ENCODE measurements around the gene ZBTB3. TPM values are rescaled to one million over a fixed set of nuclear protein-coding genes. Genes with fewer than 3 reads are reported as not detected.
A peak's percentile ranks its signal among the peaks of the same experiment; 100 is the strongest.

Gene ZBTB3
- total and polyA plus RNA-seq, 2 of the 13 experiments (the other 11 are each of a cell fraction or from before 2014, with no cell fraction given) = 3.4 to 5.2 TPM

- TF ChIP-seq ZNF770 (CRISPR knock-in tag; IDR thresholded peaks at IDR 0.05) (no peak), NFIC (IDR thresholded peaks at IDR 0.05; ENCODE audit: low read length) (no peak; the same call in 1 of the 2 replicates), ZNF674 (CRISPR knock-in tag; IDR thresholded peaks at IDR 0.05; ENCODE audit: low read depth) (no peak), RBAK (CRISPR knock-in tag; IDR thresholded peaks at IDR 0.05) (no peak), ZNF816 (CRISPR knock-in tag; IDR thresholded peaks at IDR 0.05; ENCODE audit: borderline replicate concordance) (0 out of 2 replicates have a peak, but pooled peaks have one; percentile 2), SIN3A (IDR thresholded peaks at IDR 0.05; ENCODE audit: borderline replicate concordance, low read depth, low read length) (0 out of 2 replicates have a peak, but pooled peaks have one; percentile 17), HCFC1 (IDR thresholded peaks at IDR 0.05; ENCODE audit: low read depth, low read length) (no peak), TMF1 (CRISPR knock-in tag; IDR thresholded peaks at IDR 0.05; ENCODE audit: low read depth) (no peak), ZNF414 (CRISPR knock-in tag; IDR thresholded peaks at IDR 0.05) (0 out of 2 replicates have a peak, but pooled peaks have one; percentile 14), ZEB1 (IDR thresholded peaks at IDR 0.05; ENCODE audit: insufficient replicate concordance, low read depth) (no peak), TRIM24 (CRISPR knock-in tag; IDR thresholded peaks at IDR 0.05) (no peak), CENPBD1 (CRISPR knock-in tag; IDR thresholded peaks at IDR 0.05; ENCODE audit: borderline replicate concordance, low read depth) (no peak), ETV5 (CRISPR knock-in tag; IDR thresholded peaks at IDR 0.05; ENCODE audit: borderline replicate concordance) (no peak), DRAP1 (CRISPR knock-in tag; IDR thresholded peaks at IDR 0.05) (no peak), FOXP4 (CRISPR knock-in tag; IDR thresholded peaks at IDR 0.05) (no peak), LRRFIP1 (CRISPR knock-in tag; conservative IDR thresholded peaks at IDR 0.05) (no peak), RFXAP (CRISPR knock-in tag; IDR thresholded peaks at IDR 0.05; ENCODE audit: borderline replicate concordance) (peak; percentile 93), GFI1 (CRISPR knock-in tag; IDR thresholded peaks at IDR 0.05; ENCODE audit: borderline replicate concordance) (no peak), ZNF143 (CRISPR knock-in tag; IDR thresholded peaks at IDR 0.05) (no peak), SAFB2 (CRISPR knock-in tag; IDR thresholded peaks at IDR 0.05; ENCODE audit: borderline replicate concordance, low read depth) (no peak), NCOA2 (CRISPR knock-in tag; IDR thresholded peaks at IDR 0.05) (no peak), SP1 (IDR thresholded peaks at IDR 0.05) (no peak), SP1 (CRISPR knock-in tag; IDR thresholded peaks at IDR 0.05) (peak; percentile 49), ETV6 (CRISPR knock-in tag; conservative IDR thresholded peaks at IDR 0.05) (no peak), CAMTA2 (CRISPR knock-in tag; IDR thresholded peaks at IDR 0.05; ENCODE audit: borderline replicate concordance) (no peak)
Observed at GRCh38 chr11:62727872-62728170, 26.1 kb downstream of the ZBTB3 start (continued).
